K562 (cell line): ENCODE measurements around the gene IP6K2. TPM values are rescaled to one million over a fixed set of nuclear protein-coding genes. Genes with fewer than 3 reads are reported as not detected.

Experiments
- CEBPZ ChIP-seq: fragments of 150-350 bp; IDR thresholded peaks from 2 replicates; pipeline ENCODE4 v1.6.1; 2014; ENCODE audit warnings: low read depth, mild to moderate bottlenecking, low read length, borderline replicate concordance
- FOXJ2 ChIP-seq: fragments of 200-800 bp; sonication (Bioruptor generic); IDR thresholded peaks from 2 replicates; pipeline ENCODE4 v1.6.1; 2016; ENCODE audit warnings: missing genetic modification characterization, missing compliant biosample characterization
- FOXM1 ChIP-seq, 2 experiments: fragments of 450-650 bp in 1 of 2; sonication (generic) in 1 of 2; formaldehyde crosslinking in 1 of 2; IDR thresholded peaks; 2 replicates each; pipeline versions ENCODE4 v1.6.1 to v1.9.0; 2017 to 2022; ENCODE audit warnings: low read depth in 2 of 2, mild to moderate bottlenecking in 2 of 2, missing genetic modification reagents in 1 of 2, moderate library complexity in 1 of 2
- MECOM ChIP-seq: fragments of 250-450 bp; sonication (Bioruptor Pico); IDR thresholded peaks from 2 replicates; pipeline ENCODE4 v1.8.0; 2022; ENCODE audit warnings: inconsistent platforms
- NR2C1 ChIP-seq, 2 experiments: fragments of 450-650 bp; IDR thresholded peaks; 2 replicates each; pipeline ENCODE4 v1.6.1; 2017; ENCODE audit warnings: mild to moderate bottlenecking in 2 of 2, antibody characterized with exemption in 1 of 2, inconsistent platforms in 1 of 2, missing compliant biosample characterization in 1 of 2, missing genetic modification characterization in 1 of 2
- PBX2 ChIP-seq, 2 experiments: IDR thresholded peaks in 1 of 2; conservative IDR thresholded peaks in 1 of 2; 2 replicates each; pipeline ENCODE4 v1.6.1; 2016; ENCODE audit warnings: low read depth in 2 of 2, mild to moderate bottlenecking in 1 of 2, missing compliant biosample characterization in 1 of 2, missing genetic modification characterization in 1 of 2, moderate library complexity in 1 of 2
- RB1 ChIP-seq: fragments of 450-650 bp; IDR thresholded peaks from 2 replicates; pipeline ENCODE4 v1.6.1; 2017; ENCODE audit warnings: low read depth, mild to moderate bottlenecking
- TOE1 ChIP-seq, 2 experiments: fragments of 450-650 bp in 1 of 2; sonication (generic) in 1 of 2; formaldehyde crosslinking in 1 of 2; IDR thresholded peaks; 2 replicates each; pipeline versions ENCODE4 v1.7.1 to v1.8.0; 2016 to 2022; ENCODE audit warnings: borderline replicate concordance in 2 of 2, mild to moderate bottlenecking in 2 of 2, antibody characterized with exemption in 1 of 2, inconsistent platforms in 1 of 2, low read depth in 1 of 2, missing genetic modification reagents in 1 of 2, moderate library complexity in 1 of 2
- TRIM24 ChIP-seq, 2 experiments: fragments of 450-650 bp; IDR thresholded peaks; 2 replicates each; pipeline ENCODE4 v1.6.1; 2016
- ZBTB17 ChIP-seq: fragments of 450-650 bp; formaldehyde crosslinking; IDR thresholded peaks from 2 replicates; pipeline ENCODE4 v1.4.0; 2020; ENCODE audit warnings: mild to moderate bottlenecking
- ZNF224 ChIP-seq: sonication (generic); formaldehyde crosslinking; IDR thresholded peaks from 2 replicates; pipeline ENCODE4 v1.8.0; 2022; ENCODE audit warnings: mild to moderate bottlenecking, missing genetic modification reagents
- ZNF609 ChIP-seq: sonication (generic); formaldehyde crosslinking; IDR thresholded peaks from 2 replicates; pipeline ENCODE4 v1.8.1; 2023; ENCODE audit warnings: missing genetic modification reagents, mild to moderate bottlenecking, borderline replicate concordance
- ZNF766 ChIP-seq: fragments of 200-800 bp; sonication (Bioruptor generic); conservative IDR thresholded peaks from 2 replicates; pipeline ENCODE4 v1.6.1; 2016; ENCODE audit warnings: missing genetic modification characterization, missing compliant biosample characterization
- polyA plus RNA-seq, 8 experiments: library from polyadenylated mRNA; depleted of rRNA in 4 of 8; stranded (reverse) in 5 of 8; unstranded in 3 of 8; fragments of >200 nt; fragmentation: Nextera tagmentation in 2 of 8; fragmentation: Illumina TruSeq in 1 of 8; extraction: Ambion mirVana in 2 of 8; extraction: Trizol in 1 of 8; gene quantifications; 2 replicates each; pipeline versions ENCODE4 v1.2.1 to v1.2.3, GENCODE V29; 2011 to 2014; ENCODE audit warnings: inconsistent platforms in 1 of 8, missing spikeins in 1 of 8
- total RNA-seq, 7 experiments: library from RNA; depleted of rRNA in 6 of 7; stranded (reverse); fragments of >200 nt in 6 of 7; fragmentation: Illumina TruSeq in 2 of 7; extraction: Trizol in 2 of 7; gene quantifications; 2 replicates each; pipeline versions ENCODE4 v1.2.1 to v1.2.3, GENCODE V29; 2011 to 2021; ENCODE audit warnings: low replicate concordance in 1 of 7

Gene IP6K2
- total and polyA plus RNA-seq, 9 of the 15 experiments (the other 6 are each of a cell fraction or from before 2014, with no cell fraction given) = 19.6 to 78.1 (median 48.0) TPM

GRCh38 chr3:48661501-48662144, 55.4 kb downstream of the IP6K2 start (continued):
- TF ChIP-seq CEBPZ = no peak
- TF ChIP-seq ZNF224 (CRISPR knock-in tag) = peak; percentile 98
- TF ChIP-seq PBX2 (CRISPR knock-in tag; IDR thresholded peaks at IDR 0.05; ENCODE audit: low read depth) = peak; percentile 86
- no peak for TF ChIP-seq PBX2 (tag; conservative IDR thresholded peaks at IDR 0.05; ENCODE audit: low read depth)
- 0 out of 4 replicates have a peak, but pooled peaks of 1 of the 2 experiments have one; percentile 16 for TF ChIP-seq TRIM24 (IDR thresholded peaks at IDR 0.05)
- 0 out of 2 replicates have a peak, but pooled peaks have one; percentile 39 for TF ChIP-seq ZBTB17
- 0 out of 2 replicates have a peak, but pooled peaks have one; percentile 29 for TF ChIP-seq MECOM
- TF ChIP-seq FOXM1 (IDR thresholded peaks at IDR 0.05; ENCODE audit: low read depth) = no peak
- peak; percentile 99 for TF ChIP-seq FOXM1 (CRISPR knock-in tag; IDR thresholded peaks at IDR 0.05; ENCODE audit: low read depth)
- TF ChIP-seq ZNF609 = peak; percentile 97
- peak; percentile 96 for TF ChIP-seq ZNF766 (CRISPR knock-in tag)
- TF ChIP-seq TOE1 (IDR thresholded peaks at IDR 0.05; ENCODE audit: borderline replicate concordance) = no peak
- TF ChIP-seq TOE1 (CRISPR knock-in tag; IDR thresholded peaks at IDR 0.05; ENCODE audit: borderline replicate concordance, low read depth) = peak; percentile 100
- peak; percentile 41; the same call in 1 of the 2 replicates for TF ChIP-seq FOXJ2 (tag)
- TF ChIP-seq NR2C1 (IDR thresholded peaks at IDR 0.05) = no peak
- 0 out of 2 replicates have a peak, but pooled peaks have one; percentile 36 for TF ChIP-seq NR2C1 (tag; IDR thresholded peaks at IDR 0.05)
- TF ChIP-seq RB1 = peak; percentile 49; the same call in 1 of the 2 replicates
